ENCODE data around the gene MLST8.

MLST8 gene

GRCh38 chr16:2205104-2205966, at the start of gene MLST8:
Gene MLST8 (plus strand): TSS chr16:2205454. CDS start chr16:2206086, 632 bp downstream.
- DNase-seq = peak; percentile 96

GRCh38 chr16:2155977-2156848, 49.0 kb upstream of the MLST8 start:
- DNase-seq = no peak

- DNase-seq = no peak
These were observed 48.4 kb upstream of the MLST8 start for GRCh38 chr16:2156849-2157224.

GRCh38 chr16:2157480-2158261, 47.6 kb upstream of the MLST8 start:
- no peak for DNase-seq

GRCh38 chr16:2158262-2158638, 47.0 kb upstream of the MLST8 start:
- no peak for DNase-seq

GRCh38 chr16:2159175-2159838, 45.9 kb upstream of the MLST8 start:
- DNase-seq = no peak

GRCh38 chr16:2160915-2161551, 44.2 kb upstream of the MLST8 start:
- no peak for DNase-seq

- no peak for DNase-seq
These were observed 43.3 kb upstream of the MLST8 start for GRCh38 chr16:2161911-2162310.

- DNase-seq = no peak
These were observed 42.6 kb upstream of the MLST8 start for GRCh38 chr16:2162676-2163118.

GRCh38 chr16:2163211-2163881, 41.9 kb upstream of the MLST8 start:
- DNase-seq = no peak

GRCh38 chr16:2165861-2166260, 39.4 kb upstream of the MLST8 start:
- no peak for DNase-seq

GRCh38 chr16:2166263-2167067, 38.8 kb upstream of the MLST8 start:
- DNase-seq = no peak

GRCh38 chr16:2167068-2167638, 38.1 kb upstream of the MLST8 start:
- no peak for DNase-seq

GRCh38 chr16:2170080-2170479, 35.2 kb upstream of the MLST8 start:
- no peak for DNase-seq

GRCh38 chr16:2170587-2171435, 34.4 kb upstream of the MLST8 start:
- no peak for DNase-seq

GRCh38 chr16:2171601-2172178, 33.6 kb upstream of the MLST8 start:
- DNase-seq = no peak

GRCh38 chr16:2172688-2173335, 32.4 kb upstream of the MLST8 start:
- no peak for DNase-seq

GRCh38 chr16:2173366-2173765, 31.9 kb upstream of the MLST8 start:
- DNase-seq = no peak
